IPS-18c (cell line): ENCODE data around the gene ALDH6A1.
"Not testable (repeated sequence)": the region's sequence is repeated elsewhere in the genome, so short reads cannot be mapped to it uniquely, and the experiment has no call there.

ENCODE experiments used
- H3K4me3 ChIP-seq: 2 replicates; pipeline ENCODE4 v1.7.0; 2013; ENCODE audit warnings: low read depth, mild to moderate bottlenecking, low read length, moderate library complexity; ENCODE audit not compliant: insufficient read depth
- H3K9me3 ChIP-seq: one replicate; pipeline ENCODE4 v1.6.1; 2013; ENCODE audit warnings: mild to moderate bottlenecking, low read length, moderate library complexity; ENCODE audit not compliant: control insufficient read depth, insufficient read depth

Gene ALDH6A1

GRCh38 chr14:74084277-74085046, at the start of gene ALDH6A1, which contains the start of gene LIN52:
ALDH6A1 (minus strand) TSS chr14:74084453; CDS start chr14:74084394, 59 bp downstream.
LIN52 (plus strand) TSS chr14:74084956; CDS start chr14:74084975, 19 bp downstream.
- Histone ChIP-seq H3K4me3 (peak within 1 kb of the TSS; percentile 90), H3K9me3 (no peaks in the 10 kb centered on the region)

GRCh38 chr14:74127634-74128033, 43.4 kb upstream of the ALDH6A1 start:
- no peak overlapping the region for H3K4me3 ChIP-seq
- H3K9me3 ChIP-seq = no peaks in the 10 kb centered on the region

DNA sequence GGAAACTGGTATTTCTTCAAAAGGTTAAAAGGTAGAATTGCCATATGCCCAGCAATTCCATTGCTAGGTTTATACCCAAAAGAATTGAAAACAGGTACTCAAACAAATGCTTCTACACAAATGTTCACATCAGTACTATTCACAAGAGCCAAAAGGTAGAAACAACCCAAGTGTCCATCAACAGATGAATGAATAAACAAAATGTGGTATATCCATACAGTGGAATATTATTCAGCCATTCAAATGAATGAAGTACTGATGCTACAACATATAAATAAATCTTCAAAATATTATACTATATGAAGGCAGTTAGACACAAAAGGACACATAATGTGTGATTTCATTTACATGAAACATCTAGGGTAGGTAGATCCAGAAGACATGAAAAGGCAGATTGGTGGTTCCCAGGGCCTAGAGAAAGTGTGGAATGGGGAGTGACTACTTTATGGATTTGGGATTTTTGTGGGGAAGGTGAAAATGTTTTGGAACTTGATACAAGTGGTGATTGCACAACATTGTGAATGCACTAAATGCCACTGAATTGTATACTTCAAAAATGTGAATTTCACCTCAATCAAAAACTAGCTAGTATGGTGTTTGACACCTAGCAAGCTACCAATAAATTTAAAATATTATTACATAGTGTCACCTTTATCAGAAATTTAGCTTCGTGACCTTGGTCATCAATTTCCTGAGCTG, 42.2 kb upstream of the ALDH6A1 start:
- H3K9me3 ChIP-seq = no peaks in the 10 kb centered on the region
- H3K4me3 ChIP-seq = no peak overlapping the region

DNA sequence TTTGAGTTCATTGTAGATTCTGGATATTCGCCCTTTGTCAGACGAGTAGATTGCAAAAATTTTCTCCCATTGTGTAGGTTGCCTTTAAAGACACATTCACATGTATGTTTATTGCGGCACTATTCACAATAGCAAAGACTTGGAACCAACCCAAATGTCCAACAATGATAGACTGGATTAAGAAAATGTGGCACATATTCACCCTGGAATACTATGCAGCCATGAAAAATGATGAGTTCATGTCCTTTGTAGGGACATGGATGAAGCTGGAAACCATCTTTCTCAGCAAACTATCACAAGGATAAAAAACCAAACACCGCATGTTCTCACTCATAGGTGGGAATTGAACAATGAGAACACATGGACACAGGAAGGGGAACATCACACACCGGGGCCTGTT, 41.2 kb upstream of the ALDH6A1 start:
- not testable (repeated sequence) for H3K9me3 ChIP-seq, H3K4me3 ChIP-seq

DNA sequence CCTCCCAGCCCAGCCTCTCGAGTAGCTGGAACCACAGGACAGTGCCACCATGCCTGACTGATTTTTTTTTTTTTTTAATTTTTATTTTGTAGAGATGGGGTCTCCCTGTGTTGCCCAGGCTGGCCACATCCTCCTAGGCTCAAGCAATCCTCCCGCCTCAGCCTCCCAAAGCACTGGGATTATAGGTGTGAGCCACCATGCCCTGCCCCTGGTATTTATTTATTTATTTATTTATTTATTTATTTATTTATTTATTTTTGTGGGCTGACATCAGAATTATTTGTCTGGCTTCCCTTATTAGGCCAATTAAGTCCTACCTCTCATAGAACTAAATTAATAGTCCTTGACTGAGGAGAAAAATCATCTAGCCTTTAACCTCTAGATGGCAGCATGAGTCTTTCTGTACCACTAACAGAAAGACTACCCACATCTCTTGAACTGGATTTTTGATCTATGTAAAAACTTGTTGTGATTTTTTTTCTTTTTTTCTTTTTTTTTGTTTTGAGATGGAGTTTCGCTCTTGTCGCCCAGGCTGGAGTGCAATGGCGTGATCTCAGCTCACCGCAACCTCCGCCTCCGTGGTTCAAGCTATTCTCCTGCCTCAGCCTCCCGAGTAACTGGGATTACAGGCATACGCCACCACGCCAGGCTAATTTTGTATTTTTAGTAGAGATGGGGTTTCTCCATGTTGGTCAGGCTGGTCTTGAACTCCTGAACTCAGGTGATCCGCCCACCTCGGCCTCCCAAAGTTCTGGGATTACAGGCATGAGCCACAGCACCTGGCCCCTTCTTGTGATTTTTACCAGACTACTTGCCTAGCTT, 27.4 kb upstream of the ALDH6A1 start:
- H3K4me3 ChIP-seq, H3K9me3 ChIP-seq: not testable (repeated sequence)

DNA sequence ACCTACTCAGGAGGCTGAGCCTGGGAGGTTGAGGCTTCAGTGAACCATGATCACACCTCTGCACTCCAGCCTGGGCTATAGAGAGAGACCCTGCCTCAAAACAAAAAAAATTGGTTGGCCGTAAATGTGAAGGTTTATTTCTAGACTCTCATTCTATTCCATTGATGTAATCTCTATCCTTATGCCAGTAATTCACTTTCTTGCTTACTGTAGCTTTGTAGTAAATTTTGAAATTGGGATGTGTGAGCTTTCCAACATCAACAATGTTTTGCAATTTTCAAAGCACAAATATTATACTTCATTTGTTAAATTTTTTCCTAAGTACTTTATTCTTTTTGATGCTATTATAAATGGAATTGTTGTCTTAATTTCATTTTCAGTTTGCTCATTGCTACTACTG, 25.1 kb upstream of the ALDH6A1 start:
- Histone ChIP-seq H3K9me3 (no peaks in the 10 kb centered on the region), H3K4me3 (no peak overlapping the region)

GRCh38 chr14:74105381-74105780, 21.1 kb upstream of the ALDH6A1 start:
- no peaks in the 10 kb centered on the region for H3K9me3 ChIP-seq
- H3K4me3 ChIP-seq = no peak overlapping the region

DNA sequence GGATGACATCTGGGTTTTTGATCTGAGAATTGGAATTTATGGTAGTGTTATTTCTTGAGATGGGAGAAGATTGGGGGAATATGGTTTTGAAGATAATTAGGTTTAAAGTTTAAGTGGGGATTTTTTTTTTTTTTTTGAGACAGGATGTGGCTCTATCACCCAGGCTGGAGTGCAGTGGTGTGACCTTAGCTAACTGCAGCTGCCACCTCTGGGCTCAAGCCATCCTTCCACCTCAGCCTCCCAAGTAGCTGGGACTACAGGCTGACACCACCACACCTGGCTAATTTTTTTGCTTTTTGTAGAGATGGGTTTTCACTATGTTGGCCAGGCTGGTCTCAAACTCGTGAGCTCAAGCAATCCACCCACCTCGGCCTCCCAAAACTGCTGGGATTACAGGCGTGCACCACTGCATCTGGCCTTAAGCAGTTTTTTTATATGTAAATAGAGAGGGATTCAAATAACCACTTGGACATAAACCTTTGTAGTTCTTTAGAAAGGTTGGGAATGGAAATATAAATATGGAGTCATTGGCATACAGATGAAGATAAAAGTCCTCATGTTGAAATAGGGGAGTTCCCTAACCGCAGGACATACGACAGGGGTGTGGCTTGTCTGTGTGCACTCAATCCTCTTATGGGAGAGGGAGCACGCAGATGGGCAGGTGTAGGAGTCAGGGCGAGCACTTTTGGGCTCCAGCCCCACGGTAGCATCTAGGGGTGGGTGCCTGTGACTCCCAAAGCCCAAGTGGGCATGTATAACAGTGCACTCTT, 5.2 kb upstream of the ALDH6A1 start:
- Histone ChIP-seq H3K4me3 (no peak overlapping the region), H3K9me3 (no peaks in the 10 kb centered on the region)

DNA sequence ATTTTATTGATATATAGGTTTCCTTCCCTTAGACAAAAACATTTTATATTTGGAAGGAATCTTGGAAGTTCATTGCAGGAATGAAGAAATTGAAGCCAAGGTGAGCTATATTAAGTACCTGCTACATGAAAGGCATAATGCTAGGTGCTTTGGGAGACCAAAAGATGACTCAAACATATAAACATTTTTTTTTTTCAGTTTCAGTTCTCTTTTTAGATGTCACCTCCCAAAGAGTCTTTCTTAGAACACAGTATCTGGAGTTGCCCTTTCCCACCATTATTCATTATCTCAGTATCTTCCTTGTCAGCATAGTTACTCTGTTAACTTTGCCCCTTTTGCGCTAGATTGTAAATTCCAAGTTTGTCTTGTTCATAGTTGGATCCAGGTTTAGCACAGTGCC, 1.6 kb upstream of the ALDH6A1 start:
- H3K4me3 ChIP-seq = 0 out of 2 replicates have a peak overlapping the region, but pooled peaks have one; percentile 90

DNA sequence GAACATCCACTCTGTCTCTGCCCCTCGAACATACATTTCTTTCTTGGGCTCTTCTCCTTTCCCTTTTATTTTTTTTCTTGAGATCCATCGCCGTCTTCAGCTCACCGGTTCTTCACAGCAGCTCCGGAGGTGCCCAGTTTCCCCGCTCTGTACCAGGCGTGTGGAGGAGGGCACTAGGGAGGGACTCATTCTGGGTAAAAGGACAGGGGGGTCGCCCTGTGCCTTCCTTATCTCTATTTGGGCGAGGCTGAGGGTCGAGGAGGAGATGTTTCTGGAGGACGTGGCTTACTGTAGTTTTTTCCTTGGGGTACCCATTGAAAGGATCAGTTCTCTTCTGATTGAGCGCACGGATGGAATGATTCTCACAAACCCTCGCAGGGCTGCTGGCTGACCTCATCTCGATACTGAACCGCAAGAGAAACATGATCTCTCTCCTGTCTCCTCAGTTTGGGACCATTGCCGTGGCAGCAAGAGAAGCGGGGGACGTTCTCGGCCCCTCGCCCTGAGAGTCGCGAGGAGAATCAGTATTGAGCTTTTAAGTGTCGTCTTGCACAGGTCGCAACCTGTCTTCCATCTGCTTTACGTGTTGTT, 889 bp upstream of the ALDH6A1 start:
- Histone ChIP-seq H3K9me3 (no peaks in the 10 kb centered on the region), H3K4me3 (peak overlapping the region; percentile 90)

More for the DNA sequence above, 1.6 kb upstream of the ALDH6A1 start:
- H3K9me3 ChIP-seq = no peaks in the 10 kb centered on the region

DNA sequence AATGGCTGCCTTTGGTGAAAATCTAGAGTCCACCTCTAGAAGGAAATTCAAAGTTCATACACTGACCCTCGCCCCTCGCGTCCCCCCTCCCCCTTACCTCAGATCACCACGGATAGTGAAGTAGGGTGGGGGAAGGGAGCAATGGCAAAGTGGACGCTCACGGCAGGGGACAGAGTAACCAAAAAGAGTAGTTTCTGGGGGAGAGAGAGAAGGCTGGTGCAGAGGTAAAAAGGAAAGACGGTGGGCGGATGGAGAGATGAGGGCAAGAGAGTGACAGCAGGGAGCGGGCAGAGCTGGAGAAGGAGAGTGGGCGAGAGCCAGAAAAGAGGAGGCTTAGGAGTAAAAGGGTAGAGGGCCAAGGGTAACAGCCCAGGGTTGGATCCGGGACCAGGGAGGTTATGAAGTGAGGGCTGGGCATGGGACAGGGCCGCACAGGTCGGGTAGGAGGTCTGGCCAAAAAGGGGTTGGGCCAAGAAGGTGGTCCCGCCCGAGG, 423 bp downstream of the ALDH6A1 start:
- peak overlapping the region; percentile 87 for H3K4me3 ChIP-seq
- H3K9me3 ChIP-seq = no peaks in the 10 kb centered on the region

DNA sequence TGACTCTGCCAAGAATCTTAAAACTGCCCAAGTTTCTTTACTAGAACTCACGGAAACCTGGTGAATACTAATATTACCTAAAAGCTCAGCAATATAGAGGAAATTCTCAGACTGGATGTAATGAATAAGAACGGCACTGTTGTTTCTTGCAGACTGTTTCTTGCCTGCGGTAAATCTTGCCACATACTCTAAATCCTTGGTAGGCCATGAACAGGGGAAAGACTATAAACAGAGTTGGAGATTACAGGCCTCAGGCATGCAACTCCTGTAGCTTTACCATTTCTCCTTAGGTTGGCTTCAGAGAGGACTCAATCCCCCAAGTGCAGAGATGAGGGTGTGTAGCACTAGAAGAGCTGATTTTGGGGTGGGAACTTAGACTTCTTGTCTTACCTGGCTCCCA, 1.1 kb downstream of the ALDH6A1 start:
- no peaks in the 10 kb centered on the region for H3K9me3 ChIP-seq
- H3K4me3 ChIP-seq = peak overlapping the region; percentile 87

DNA sequence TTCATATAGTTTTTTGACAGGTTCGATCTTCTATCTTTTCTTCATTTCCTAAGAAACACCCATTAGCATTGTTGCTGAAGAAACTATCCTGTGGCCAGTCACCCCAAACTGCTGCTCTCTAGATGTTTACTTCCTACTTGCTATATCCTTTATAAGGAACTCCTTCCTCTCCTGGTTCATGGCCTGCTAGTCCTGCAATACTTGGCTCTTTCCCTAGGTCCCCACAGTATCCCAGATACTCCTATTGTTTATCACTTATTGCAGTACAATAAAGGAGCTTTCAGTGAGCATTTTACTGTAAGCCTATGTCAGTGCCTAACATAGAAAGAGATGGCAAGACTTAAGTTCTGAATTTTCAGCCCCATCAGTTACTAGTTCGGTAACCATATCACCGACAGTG, 2.8 kb downstream of the ALDH6A1 start:
- H3K4me3 ChIP-seq = no peak overlapping the region
- H3K9me3 ChIP-seq = no peaks in the 10 kb centered on the region

DNA sequence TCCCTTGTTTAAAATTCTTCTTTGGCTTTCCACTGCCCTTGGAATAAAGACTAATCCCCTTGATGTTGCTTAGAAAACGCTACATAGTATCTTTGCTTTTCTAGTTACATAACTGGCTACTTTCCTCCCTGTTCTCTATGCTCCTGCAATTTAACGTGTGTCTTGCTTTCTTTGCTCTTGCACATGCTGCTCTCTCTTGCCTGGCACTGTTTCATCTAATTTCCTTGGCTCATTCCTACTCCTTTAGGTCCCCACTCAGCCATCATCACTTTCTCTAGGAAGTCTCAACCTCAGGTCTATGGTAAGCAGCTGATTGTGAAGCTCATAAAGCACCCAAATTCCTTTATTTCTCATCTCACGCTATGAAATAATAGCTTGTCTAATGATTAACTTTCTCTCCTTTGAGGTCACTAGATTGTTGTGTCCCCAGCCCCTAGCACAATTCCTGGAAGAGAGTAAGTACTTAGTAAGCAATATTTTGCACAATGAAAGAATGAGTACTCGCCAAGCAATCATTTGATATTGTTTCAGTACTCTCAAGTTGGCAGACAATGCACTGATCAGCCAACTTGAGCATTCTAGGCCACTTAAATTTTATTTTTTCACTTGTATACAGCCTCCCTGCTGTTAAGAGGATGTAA, 3.3 kb downstream of the ALDH6A1 start:
- H3K4me3 ChIP-seq = no peak overlapping the region
- H3K9me3 ChIP-seq = no peaks in the 10 kb centered on the region

DNA sequence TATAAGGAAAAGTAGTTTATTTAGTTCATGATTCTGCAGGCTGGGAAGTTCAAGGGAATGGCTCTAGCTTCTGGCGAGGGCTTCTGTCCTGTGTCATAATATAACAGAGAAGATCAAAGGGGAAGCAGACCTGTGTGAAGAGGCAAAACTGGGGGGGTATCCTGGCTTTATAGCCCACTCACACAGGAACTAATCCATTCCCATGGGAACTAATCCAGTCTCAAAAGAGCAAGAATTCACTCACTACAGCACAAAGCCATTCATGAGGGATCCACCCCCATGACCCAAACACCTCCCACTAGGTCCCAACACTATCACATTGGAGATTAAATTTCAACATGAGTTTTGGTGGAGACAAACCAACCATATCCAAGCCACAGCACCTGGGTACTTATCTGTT, 6.9 kb downstream of the ALDH6A1 start:
- Histone ChIP-seq H3K4me3 (no peak overlapping the region), H3K9me3 (no peaks in the 10 kb centered on the region)
